T-cell (primary cell): Measurements from ENCODE around the gene CTBP2. TPM values are rescaled to one million over a fixed set of nuclear protein-coding genes. Genes with fewer than 3 reads are reported as not detected.

Source experiments
- ATAC-seq, 4 experiments: fragments of 200-7000 bp in 3 of 4; fragments of 150-1000 bp in 1 of 4; cut with Tn5 transposase; replicated peaks in 1 of 4; 1 replicate in 3 of 4; 2 replicates in 1 of 4; pipeline ENCODE4 v1.10.0; 2021; ENCODE audit warnings: moderate library complexity in 3 of 4, mild to moderate bottlenecking in 2 of 4, moderate number of reproducible peaks in 1 of 4
- CTCF ChIA-PET, 2 donors: fragments of 300-600 bp; sonication (Branson Sonifier 250); formaldehyde crosslinking; loops; one replicate each; lab custom pipeline; 2022; ENCODE audit warnings: antibody characterized with exemption in 2 of 2; lab: Charles Lee
- POLR2A ChIA-PET, 2 donors: fragments of 300-600 bp; sonication (Branson Sonifier 250); formaldehyde crosslinking; loops; one replicate each; lab custom pipeline; 2022; ENCODE audit warnings: antibody characterized with exemption in 2 of 2; lab: Charles Lee
- DNase-seq, 35 experiments: peaks; one replicate each; pipeline versions ENCODE4 v3.0.0 to v3.0.0-alpha.2; 2013 to 2023
- H3K27ac ChIP-seq: one replicate; pipeline ENCODE4 v1.5.1; 2013; ENCODE audit warnings: low read length
- H3K27me3 ChIP-seq, 2 experiments: replicated peaks in 1 of 2; 1 replicate in 1 of 2; 2 replicates in 1 of 2; pipeline versions ENCODE4 v1.6.1 to v1.7.0; 2013; ENCODE audit warnings: low read length in 1 of 2, mixed read lengths in 1 of 2; ENCODE audit not compliant: control insufficient read depth in 2 of 2, insufficient read depth in 2 of 2; ENCODE audit errors: extremely low read depth in 1 of 2
- H3K36me3 ChIP-seq, 2 donors: 1 replicate in 1 of 2; 2 replicates in 1 of 2; pipeline versions ENCODE4 v1.6.1 to v1.7.0; 2013; ENCODE audit warnings: low read length in 1 of 2; ENCODE audit not compliant: control insufficient read depth in 2 of 2, insufficient read depth in 1 of 2; ENCODE audit errors: extremely low read depth in 1 of 2
- H3K4me1 ChIP-seq, 2 experiments: 1 replicate in 1 of 2; 2 replicates in 1 of 2; pipeline versions ENCODE4 v1.6.1 to v1.7.0; 2013; ENCODE audit warnings: low read length in 2 of 2, mixed read lengths in 1 of 2; ENCODE audit not compliant: insufficient read depth in 2 of 2, control insufficient read depth in 1 of 2; ENCODE audit errors: extremely low read depth in 1 of 2
- H3K4me3 ChIP-seq, 2 donors: 1 replicate in 1 of 2; 2 replicates in 1 of 2; pipeline versions ENCODE4 v1.5.1 to v1.7.0; 2013; ENCODE audit warnings: mild to moderate bottlenecking in 2 of 2, low read length in 1 of 2, moderate library complexity in 1 of 2; ENCODE audit not compliant: control insufficient read depth in 1 of 2; ENCODE audit errors: extremely low read depth in 1 of 2
- H3K9me3 ChIP-seq: 2 replicates; pipeline ENCODE4 v1.7.0; 2013
- H3K27ac Mint-ChIP-seq, 2 donors: one replicate each; pipeline ENCODE4 v1.8.0; 2020 to 2021; ENCODE audit warnings: mild to moderate bottlenecking in 2 of 2, mixed read lengths in 2 of 2
- H3K27me3 Mint-ChIP-seq, 2 donors: one replicate each; pipeline ENCODE4 v1.8.0; 2021 to 2022; ENCODE audit warnings: mixed read lengths in 2 of 2
- H3K36me3 Mint-ChIP-seq: one replicate; pipeline ENCODE4 v1.8.0; 2021; ENCODE audit warnings: mixed read lengths
- H3K4me1 Mint-ChIP-seq, 3 donors: one replicate each; pipeline ENCODE4 v1.8.0; 2020 to 2022; ENCODE audit warnings: mixed read lengths in 3 of 3, mild to moderate bottlenecking in 1 of 3
- H3K4me3 Mint-ChIP-seq, 3 donors: one replicate each; pipeline ENCODE4 v1.8.0; 2020 to 2022; ENCODE audit warnings: mild to moderate bottlenecking in 3 of 3, mixed read lengths in 3 of 3, moderate library complexity in 3 of 3
- H3K9me3 Mint-ChIP-seq, 3 donors: one replicate each; pipeline ENCODE4 v1.8.0; 2020 to 2022; ENCODE audit warnings: mixed read lengths in 3 of 3
- WGBS: methylation state at CpG from one replicate; pipeline ENCODE4 v1.1.5; 2013; ENCODE audit warnings: missing lambda C conversion rate; ENCODE audit not compliant: insufficient coverage; 5-methylcytosine and 5-hydroxymethylcytosine counted together
- total RNA-seq, 35 experiments: library from RNA in 6 of 35; stranded (reverse) in 6 of 35; fragments of 120-200 nt in 1 of 35; gene quantifications; one replicate each; pipeline versions ENCODE4 v1.2.1 to v1.2.4 and lab custom pipeline; 2013 to 2026

CTBP2 gene
- total RNA-seq, 5 donors from 2014 or later (not counting 1 experiment from before 2014, with no cell fraction given) = 1.1 to 5.8 (median 3.1) TPM

- H3K4me1 Mint-ChIP-seq = no peaks in the 10 kb centered on the region
- H3K36me3 Mint-ChIP-seq = no peaks in the 10 kb centered on the region
- H3K9me3 Mint-ChIP-seq = peaks cover 0 to 14% (median 4%) of the 10 kb centered on the region in 3 donors
- no peak overlapping the region for H3K4me3 Mint-ChIP-seq
- H3K27ac Mint-ChIP-seq = no peak overlapping the region
- Histone ChIP-seq H3K9me3 (no peaks in the 10 kb centered on the region), H3K4me1 (no peaks in the 10 kb centered on the region), H3K27me3 (peaks cover 3 to 21% of the 10 kb centered on the region in 2 experiments), H3K4me3 (no peak overlapping the region), H3K36me3 (no peaks in the 10 kb centered on the region), H3K27ac (no peak overlapping the region)
- no peak for DNase-seq
- ChIA-PET POLR2A (no interaction called here), CTCF (no interaction called here)
- WGBS = 31% methylated on average over 4 of the region's 9 CpGs
- no peak for ATAC-seq
- peaks cover 12 to 17% of the 10 kb centered on the region in 2 donors for H3K27me3 Mint-ChIP-seq
These were observed 14.0 kb upstream of the CTBP2 start for GRCh38 chr10:125174360-125174759.

GRCh38 chr10:125172694-125173093 is 12.3 kb upstream of the CTBP2 start:
- DNase-seq (no peak), ATAC-seq (no peak)
- H3K27ac Mint-ChIP-seq = no peak overlapping the region
- no peak overlapping the region for H3K4me3 Mint-ChIP-seq
- peaks cover 12 to 18% of the 10 kb centered on the region in 2 donors for H3K27me3 Mint-ChIP-seq
- Histone ChIP-seq H3K4me3 (no peak overlapping the region), H3K36me3 (no peaks in the 10 kb centered on the region), H3K9me3 (no peaks in the 10 kb centered on the region), H3K27me3 (peaks cover 3 to 23% of the 10 kb centered on the region in 2 experiments), H3K4me1 (no peaks in the 10 kb centered on the region), H3K27ac (no peak overlapping the region)
- no peaks in the 10 kb centered on the region for H3K36me3 Mint-ChIP-seq
- POLR2A ChIA-PET = no interaction called here
- peaks cover 0 to 14% (median 4%) of the 10 kb centered on the region in 3 donors for H3K9me3 Mint-ChIP-seq
- H3K4me1 Mint-ChIP-seq = no peaks in the 10 kb centered on the region
- WGBS = 93% methylated on average over 7 of the region's 9 CpGs
- CTCF ChIA-PET = no interaction called here

- no peaks in the 10 kb centered on the region for H3K4me1 Mint-ChIP-seq
- no peak overlapping the region for H3K4me3 ChIP-seq
- H3K4me3 Mint-ChIP-seq = no peak overlapping the region
- peaks cover 12 to 21% of the 10 kb centered on the region in 2 donors for H3K27me3 Mint-ChIP-seq
- no peak overlapping the region for H3K27ac Mint-ChIP-seq
- no peaks in the 10 kb centered on the region for H3K36me3 ChIP-seq
- DNase-seq (no peak), ATAC-seq (no peak)
- H3K9me3 ChIP-seq = no peaks in the 10 kb centered on the region
- peaks cover 0 to 10% (median 4%) of the 10 kb centered on the region in 3 donors for H3K9me3 Mint-ChIP-seq
- ChIA-PET CTCF (no interaction called here), POLR2A (no interaction called here)
- H3K36me3 Mint-ChIP-seq = no peaks in the 10 kb centered on the region
- peaks cover 3 to 24% of the 10 kb centered on the region in 2 experiments for H3K27me3 ChIP-seq
- H3K27ac ChIP-seq = no peak overlapping the region
- H3K4me1 ChIP-seq = no peaks in the 10 kb centered on the region
- 94% methylated on average over 6 of the region's 12 CpGs for WGBS
These were observed 11.3 kb upstream of the CTBP2 start for GRCh38 chr10:125171402-125172306.

GRCh38 chr10:125169915-125170314 is 9.6 kb upstream of the CTBP2 start:
- Mint-ChIP-seq H3K4me3 (no peak overlapping the region), H3K27me3 (peaks cover 17 to 23% of the 10 kb centered on the region in 2 donors), H3K4me1 (no peaks in the 10 kb centered on the region), H3K9me3 (peaks cover 0 to 4% (median 0%) of the 10 kb centered on the region in 3 donors), H3K27ac (no peak overlapping the region), H3K36me3 (no peaks in the 10 kb centered on the region)
- CTCF ChIA-PET = no interaction called here
- Histone ChIP-seq H3K27me3 (peaks cover 3 to 26% of the 10 kb centered on the region in 2 experiments), H3K36me3 (no peaks in the 10 kb centered on the region), H3K27ac (no peak overlapping the region), H3K4me3 (no peak overlapping the region), H3K4me1 (no peaks in the 10 kb centered on the region), H3K9me3 (no peaks in the 10 kb centered on the region)
- POLR2A ChIA-PET = no interaction called here
- no peak for ATAC-seq
- WGBS = no CpG with 5 or more reads among the region's 5 CpGs
- no peak for DNase-seq

- no peak for DNase-seq
- no peak for ATAC-seq
- no peaks in the 10 kb centered on the region for H3K9me3 ChIP-seq
- peaks cover 3 to 24% of the 10 kb centered on the region in 2 experiments for H3K27me3 ChIP-seq
- H3K4me3 ChIP-seq = no peak overlapping the region
- Mint-ChIP-seq H3K9me3 (peaks cover 0 to 3% (median 0%) of the 10 kb centered on the region in 3 donors), H3K36me3 (no peaks in the 10 kb centered on the region), H3K27ac (no peak overlapping the region), H3K27me3 (peaks cover 19 to 23% of the 10 kb centered on the region in 2 donors), H3K4me1 (no peaks in the 10 kb centered on the region), H3K4me3 (no peak overlapping the region)
- H3K27ac ChIP-seq = no peak overlapping the region
- POLR2A ChIA-PET = no interaction called here
- WGBS = 95% methylated on average over 2 of the region's 7 CpGs
- CTCF ChIA-PET = no interaction called here
- no peaks in the 10 kb centered on the region for H3K4me1 ChIP-seq
- no peaks in the 10 kb centered on the region for H3K36me3 ChIP-seq
These were observed 8.9 kb upstream of the CTBP2 start for GRCh38 chr10:125169279-125169678.

GRCh38 chr10:125166658-125167057 is 6.3 kb upstream of the CTBP2 start:
- ChIA-PET POLR2A (no interaction called here), CTCF (no interaction called here)
- 88% methylated on average over 11 of the region's 12 CpGs for WGBS
- no peaks in the 10 kb centered on the region for H3K36me3 ChIP-seq
- H3K4me1 ChIP-seq = no peaks in the 10 kb centered on the region
- H3K36me3 Mint-ChIP-seq = no peaks in the 10 kb centered on the region
- H3K27me3 Mint-ChIP-seq = peaks cover 20 to 36% of the 10 kb centered on the region in 2 donors
- no peak overlapping the region for H3K27ac ChIP-seq
- H3K4me3 ChIP-seq = no peak overlapping the region
- H3K27ac Mint-ChIP-seq = no peak overlapping the region
- H3K9me3 ChIP-seq = no peaks in the 10 kb centered on the region
- H3K27me3 ChIP-seq = peaks cover 0 to 29% of the 10 kb centered on the region in 2 experiments
- DNase-seq (no peak), ATAC-seq (no peak)
- peaks cover 0 to 1% (median 1%) of the 10 kb centered on the region in 3 donors for H3K4me1 Mint-ChIP-seq
- no peak overlapping the region for H3K4me3 Mint-ChIP-seq
- H3K9me3 Mint-ChIP-seq = no peaks in the 10 kb centered on the region
